ENCODE measurements around the gene DCAF5. TPM values are rescaled to one million over a fixed set of nuclear protein-coding genes. Genes with fewer than 3 reads are reported as not detected.

DCAF5 gene
- total and polyA plus RNA-seq, 8 donors: 15.9 to 30.4 (median 20.2) TPM

DNA sequence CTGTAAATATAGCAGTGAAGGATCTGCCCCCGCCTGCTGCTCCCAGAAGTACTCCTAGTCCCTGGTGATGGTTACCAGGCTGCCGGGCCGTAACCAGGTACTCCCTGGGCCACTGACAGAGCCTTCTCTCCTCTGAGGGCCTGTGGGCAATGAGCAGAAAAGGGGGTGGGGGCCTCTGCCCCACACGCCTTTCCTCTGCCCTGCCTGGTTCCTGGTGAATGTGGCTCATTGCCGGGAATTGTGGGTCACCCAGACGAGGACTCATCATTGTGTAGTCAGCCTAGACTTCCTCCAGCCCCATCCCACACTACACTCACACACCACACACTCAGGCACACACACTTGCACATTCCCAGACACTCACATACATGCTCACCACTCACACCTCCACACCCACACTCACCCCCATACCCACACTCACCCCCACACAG, 138.1 kb downstream of the DCAF5 start:
- no peaks in the 10 kb centered on the region for H3K9me3 ChIP-seq
- no peaks in the 10 kb centered on the region for H3K36me3 ChIP-seq
- ATAC-seq (peak in 2 of 4 donors; percentile 49 to 57), DNase-seq (no peak), FAIRE-seq (no peak)
- no peak overlapping the region for H3K27ac ChIP-seq
- WGBS, 2 donors: 81 to 84% methylated on average over 6 of the region's 6 CpGs
- H3K4me3 ChIP-seq: no peak overlapping the region
- intact Hi-C loops (cut with DNase I): no loop called here
- TF ChIP-seq, protein P1, sequence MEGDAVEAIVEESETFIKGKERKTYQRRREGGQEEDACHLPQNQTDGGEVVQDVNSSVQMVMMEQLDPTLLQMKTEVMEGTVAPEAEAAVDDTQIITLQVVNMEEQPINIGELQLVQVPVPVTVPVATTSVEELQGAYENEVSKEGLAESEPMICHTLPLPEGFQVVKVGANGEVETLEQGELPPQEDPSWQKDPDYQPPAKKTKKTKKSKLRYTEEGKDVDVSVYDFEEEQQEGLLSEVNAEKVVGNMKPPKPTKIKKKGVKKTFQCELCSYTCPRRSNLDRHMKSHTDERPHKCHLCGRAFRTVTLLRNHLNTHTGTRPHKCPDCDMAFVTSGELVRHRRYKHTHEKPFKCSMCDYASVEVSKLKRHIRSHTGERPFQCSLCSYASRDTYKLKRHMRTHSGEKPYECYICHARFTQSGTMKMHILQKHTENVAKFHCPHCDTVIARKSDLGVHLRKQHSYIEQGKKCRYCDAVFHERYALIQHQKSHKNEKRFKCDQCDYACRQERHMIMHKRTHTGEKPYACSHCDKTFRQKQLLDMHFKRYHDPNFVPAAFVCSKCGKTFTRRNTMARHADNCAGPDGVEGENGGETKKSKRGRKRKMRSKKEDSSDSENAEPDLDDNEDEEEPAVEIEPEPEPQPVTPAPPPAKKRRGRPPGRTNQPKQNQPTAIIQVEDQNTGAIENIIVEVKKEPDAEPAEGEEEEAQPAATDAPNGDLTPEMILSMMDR (IDR thresholded peaks at IDR 0.05): no peak
- H3K4me1 ChIP-seq: no peaks in the 10 kb centered on the region
- no peaks in the 10 kb centered on the region for H3K27me3 ChIP-seq

DNA sequence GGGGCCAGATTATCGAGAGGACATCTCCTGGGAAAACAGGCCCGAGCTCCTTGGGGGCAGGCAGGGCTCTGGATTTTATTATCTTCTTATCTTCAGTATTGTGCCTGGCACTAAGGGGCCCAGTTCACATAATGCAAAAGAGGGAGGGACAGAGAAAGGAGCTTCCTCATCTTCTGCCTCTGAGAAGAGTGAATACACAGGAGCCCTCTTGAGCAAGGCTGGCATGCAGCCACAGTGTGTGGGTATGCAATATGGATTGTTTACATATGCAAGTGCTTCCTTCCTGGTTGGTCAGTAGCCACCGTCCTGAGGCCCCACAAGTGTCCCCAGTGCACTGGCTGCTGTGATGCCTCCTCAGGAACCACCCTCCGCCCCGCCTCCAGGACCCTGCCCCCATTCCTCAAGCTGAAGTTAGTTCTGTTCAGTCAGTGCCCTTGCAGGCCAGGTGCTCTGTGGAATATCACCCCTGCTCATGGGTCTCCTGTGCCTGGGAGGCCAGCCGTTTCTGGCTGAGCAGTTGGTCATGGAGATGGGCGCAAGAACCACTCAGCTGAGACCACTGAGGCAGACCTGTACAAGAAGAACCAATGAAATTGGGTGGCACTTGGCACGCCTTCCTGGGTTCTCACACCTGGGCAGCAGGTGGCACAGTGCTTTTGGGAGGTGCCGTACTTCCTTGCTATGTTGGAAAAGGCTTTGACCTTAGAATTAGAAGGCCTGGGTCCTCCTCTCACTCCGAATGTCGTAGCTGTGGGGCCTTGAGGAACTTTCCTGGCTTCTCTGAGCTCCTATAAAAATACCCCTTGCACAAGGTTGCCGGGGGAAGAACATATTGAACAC, 138.8 kb downstream of the DCAF5 start:
- H3K36me3 ChIP-seq: no peaks in the 10 kb centered on the region
- H3K4me3 ChIP-seq: no peak overlapping the region
- ATAC-seq (peak in 3 of 4 donors; percentile 43 to 84 (median 63)), DNase-seq (peak in 2 of 6 donors; percentile 19 to 50), FAIRE-seq (no peak)
- WGBS, 2 donors: 72 to 73% methylated on average over 12 of the region's 12 CpGs
- intact Hi-C loops (cut with DNase I): no loop called here
- no peaks in the 10 kb centered on the region for H3K9me3 ChIP-seq
- H3K4me1 ChIP-seq: no peaks in the 10 kb centered on the region
- TF ChIP-seq, protein P1 (IDR thresholded peaks at IDR 0.05): no peak
- H3K27ac ChIP-seq: no peak overlapping the region
- no peaks in the 10 kb centered on the region for H3K27me3 ChIP-seq

DNA sequence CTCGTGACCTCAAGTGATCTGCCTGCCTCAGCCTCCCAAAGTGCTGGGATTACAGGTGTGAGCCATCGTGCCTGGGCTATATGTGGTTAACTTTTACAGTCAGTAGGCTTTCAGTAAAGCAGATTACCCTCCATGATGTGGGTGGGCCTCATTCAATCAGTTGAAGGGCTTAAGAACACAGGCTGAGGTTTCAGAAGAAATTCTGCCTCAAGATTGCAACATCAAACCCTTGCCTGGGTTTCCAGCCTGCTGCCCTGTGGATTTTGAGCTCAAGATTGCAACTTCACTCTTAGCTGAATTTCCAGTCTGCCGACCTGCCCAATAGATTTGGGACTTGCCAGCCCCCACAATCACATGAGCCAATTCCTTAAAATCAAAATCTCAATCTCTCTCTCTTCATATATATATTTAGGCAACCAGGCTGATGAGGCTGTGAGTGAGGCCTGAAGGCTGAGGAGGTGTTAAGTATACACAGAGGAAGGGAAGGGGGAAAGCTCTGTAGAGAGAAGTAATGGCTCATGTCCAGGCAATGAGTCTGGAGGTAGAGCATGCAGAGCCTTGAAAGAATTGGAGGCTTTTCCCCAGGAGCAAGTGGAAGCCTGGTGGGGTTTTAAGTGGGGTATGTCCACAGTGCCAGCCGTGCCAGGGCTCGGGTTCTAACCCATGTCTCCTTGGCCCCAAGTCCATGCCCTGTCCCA, 140.5 kb downstream of the DCAF5 start:
- no peak for DNase-seq
- H3K4me3 ChIP-seq: no peak overlapping the region
- H3K27ac ChIP-seq: no peak overlapping the region
- H3K36me3 ChIP-seq: no peaks in the 10 kb centered on the region
- intact Hi-C loops (cut with DNase I): no loop called here
- TF ChIP-seq, protein P1 (IDR thresholded peaks at IDR 0.05): no peak
- no peaks in the 10 kb centered on the region for H3K27me3 ChIP-seq
- no peak for FAIRE-seq
- ATAC-seq: no peak
- H3K4me1 ChIP-seq: no peaks in the 10 kb centered on the region
- H3K9me3 ChIP-seq: no peaks in the 10 kb centered on the region
- 88 to 89% methylated on average over 5 of the region's 5 CpGs for WGBS, 2 donors

DNA sequence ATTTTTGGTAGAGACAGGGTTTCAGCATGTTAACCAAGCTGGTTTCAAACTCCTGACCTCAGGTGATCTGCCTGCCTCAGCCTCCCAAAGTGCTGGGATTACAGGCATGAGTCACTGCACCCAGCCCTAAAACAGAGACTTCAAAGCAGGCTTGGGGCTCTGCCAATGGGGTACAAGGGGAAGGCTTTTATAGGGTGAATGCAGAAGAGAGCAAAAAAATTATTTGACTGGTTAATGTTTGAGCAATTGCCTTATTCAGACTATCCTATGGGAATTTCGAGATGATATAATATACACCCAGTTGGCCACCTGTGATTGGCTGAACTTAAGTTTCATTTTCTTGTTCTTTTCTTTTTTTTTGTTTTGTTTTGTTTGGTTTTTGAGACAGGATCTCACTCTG, 142.3 kb downstream of the DCAF5 start:
- ATAC-seq (no peak), FAIRE-seq (no peak), DNase-seq (no peak)
- Histone ChIP-seq H3K4me1 (no peaks in the 10 kb centered on the region), H3K27ac (no peak overlapping the region), H3K36me3 (no peaks in the 10 kb centered on the region), H3K4me3 (no peak overlapping the region), H3K27me3 (no peaks in the 10 kb centered on the region), H3K9me3 (no peaks in the 10 kb centered on the region)
- TF ChIP-seq, protein P1 (IDR thresholded peaks at IDR 0.05): no peak
- intact Hi-C loops (cut with DNase I): no loop called here
- 82 to 92% methylated on average over 1 of the region's 1 CpG for WGBS, 2 donors

Measured in pancreas (tissue), 10 donors.